Measurements from ENCODE around the gene CDK4.

Gene CDK4

DNA sequence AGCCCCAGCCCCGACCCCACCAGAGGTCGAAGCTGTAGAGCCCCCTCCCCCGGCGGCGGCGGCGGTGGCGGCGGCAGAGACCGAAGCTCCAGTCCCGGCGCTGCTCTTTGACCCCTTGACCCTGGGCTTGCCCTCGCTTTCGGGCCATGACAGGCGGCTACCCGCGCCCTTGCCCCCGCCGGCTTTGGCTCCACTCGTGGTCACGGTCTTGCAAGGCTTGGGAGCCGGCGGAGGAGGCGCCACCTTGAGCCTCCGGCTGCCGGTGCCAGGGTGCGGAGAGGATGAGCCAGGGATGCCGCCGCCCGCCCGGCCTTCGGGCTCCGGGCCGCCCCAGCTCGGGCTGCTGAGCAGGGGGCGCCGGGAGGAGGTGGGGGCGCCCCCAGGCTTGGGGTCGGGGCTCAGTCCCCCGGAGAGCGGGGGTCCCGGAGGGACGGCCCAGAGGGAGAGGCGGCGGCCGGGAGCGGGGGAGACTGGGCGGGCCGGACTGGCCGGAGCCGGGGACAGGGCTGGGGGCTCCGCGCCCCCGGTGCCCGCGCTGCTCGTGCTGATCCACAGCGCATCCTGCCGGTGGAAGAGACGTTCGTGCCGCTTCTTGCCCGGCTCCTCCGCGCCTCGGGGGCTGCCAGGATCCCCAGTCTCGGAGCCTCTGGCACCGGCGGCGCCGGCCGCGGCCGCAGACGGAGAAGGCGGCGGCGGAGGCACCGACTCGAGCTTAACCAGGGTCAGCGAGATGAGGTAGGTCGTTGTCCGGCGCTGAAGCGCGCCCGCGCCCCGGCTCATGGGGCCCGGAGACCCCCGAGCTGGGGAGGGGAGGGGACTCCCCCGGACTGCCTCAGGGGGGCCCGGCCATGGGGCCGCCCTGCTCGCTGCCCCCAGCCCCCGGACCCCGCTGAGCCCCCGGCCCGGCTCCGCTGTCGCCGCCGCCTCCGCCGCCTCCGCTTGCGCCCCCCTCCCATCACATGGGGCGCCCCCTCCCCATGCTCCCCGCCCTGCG lies 14.3 kb downstream of the CDK4 start:
- DNase-seq = no peak

DNA sequence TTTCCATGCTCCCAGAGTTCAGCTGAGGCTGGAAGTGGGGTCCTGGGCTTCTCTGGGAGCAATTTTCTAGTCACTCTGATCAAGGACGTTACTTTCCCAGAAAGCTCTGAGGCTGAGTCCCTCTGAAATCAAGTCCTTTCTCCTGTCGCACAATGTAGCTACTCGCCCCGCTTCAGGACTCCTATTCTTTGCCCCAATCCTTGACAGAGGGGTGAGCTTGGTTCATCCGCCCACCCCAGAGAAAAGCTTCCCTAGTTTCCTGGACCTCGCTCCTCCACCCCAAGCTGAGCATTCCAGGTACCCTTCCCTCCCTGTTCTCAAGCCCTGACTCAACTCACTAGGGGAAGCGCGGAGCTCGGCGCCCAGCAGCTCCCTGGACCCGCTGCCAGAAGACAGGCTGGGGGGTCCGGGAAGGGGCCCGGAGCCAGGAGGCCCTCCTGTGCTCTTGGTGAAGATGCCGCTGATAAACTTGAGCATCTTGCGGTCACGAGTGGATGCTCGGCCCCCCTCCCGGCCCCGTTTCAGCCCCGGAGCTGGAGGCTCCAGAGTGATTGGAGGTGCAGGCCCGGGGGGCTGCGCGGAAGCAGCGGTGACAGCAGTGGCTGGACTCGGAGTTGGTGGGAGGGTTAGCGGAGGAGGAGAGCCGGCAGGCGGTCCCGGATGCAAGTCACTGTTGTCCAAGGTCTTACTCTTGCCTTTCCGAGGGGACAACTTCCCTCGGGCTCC lies 15.2 kb downstream of the CDK4 start:
- no peak for DNase-seq

DNA sequence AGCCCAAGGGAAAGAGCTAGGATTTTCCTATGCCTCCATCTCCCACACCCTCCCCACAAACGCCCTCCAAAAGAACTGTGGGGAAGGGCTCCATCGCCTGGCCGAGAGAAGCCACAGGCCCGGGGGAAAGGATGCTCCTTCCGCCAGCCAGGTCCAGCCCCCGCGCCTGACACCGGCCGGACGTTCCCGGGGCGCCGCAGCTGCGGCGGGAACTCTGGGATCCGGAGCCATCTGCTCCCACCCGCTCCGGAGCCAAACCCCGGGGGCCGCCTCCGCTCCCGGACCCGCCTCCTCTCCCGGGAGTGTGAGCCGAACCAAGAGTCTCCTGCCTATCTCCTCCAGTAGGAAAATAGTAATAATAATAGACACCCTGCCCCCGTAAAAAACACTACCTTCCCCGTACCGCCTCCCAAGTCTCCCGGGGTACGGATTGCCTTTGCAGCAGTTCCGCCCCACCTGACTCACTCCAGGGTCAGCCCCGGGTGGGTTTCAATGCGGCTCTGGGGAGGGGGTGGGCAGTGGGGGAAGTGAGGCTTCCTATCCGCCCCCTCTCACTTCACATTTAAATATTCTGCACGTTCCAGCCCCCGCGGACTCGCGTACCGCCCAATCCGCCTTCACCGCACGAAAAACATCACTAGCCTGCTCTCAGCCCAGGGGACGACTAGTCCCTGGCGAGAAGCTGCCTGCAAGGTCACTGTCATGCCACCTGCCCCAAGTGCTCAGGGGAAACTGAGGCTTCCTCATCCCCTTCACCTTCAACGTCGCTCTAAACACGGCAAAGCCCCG lies 16.0 kb downstream of the CDK4 start:
- DNase-seq = peak; percentile 74

DNA sequence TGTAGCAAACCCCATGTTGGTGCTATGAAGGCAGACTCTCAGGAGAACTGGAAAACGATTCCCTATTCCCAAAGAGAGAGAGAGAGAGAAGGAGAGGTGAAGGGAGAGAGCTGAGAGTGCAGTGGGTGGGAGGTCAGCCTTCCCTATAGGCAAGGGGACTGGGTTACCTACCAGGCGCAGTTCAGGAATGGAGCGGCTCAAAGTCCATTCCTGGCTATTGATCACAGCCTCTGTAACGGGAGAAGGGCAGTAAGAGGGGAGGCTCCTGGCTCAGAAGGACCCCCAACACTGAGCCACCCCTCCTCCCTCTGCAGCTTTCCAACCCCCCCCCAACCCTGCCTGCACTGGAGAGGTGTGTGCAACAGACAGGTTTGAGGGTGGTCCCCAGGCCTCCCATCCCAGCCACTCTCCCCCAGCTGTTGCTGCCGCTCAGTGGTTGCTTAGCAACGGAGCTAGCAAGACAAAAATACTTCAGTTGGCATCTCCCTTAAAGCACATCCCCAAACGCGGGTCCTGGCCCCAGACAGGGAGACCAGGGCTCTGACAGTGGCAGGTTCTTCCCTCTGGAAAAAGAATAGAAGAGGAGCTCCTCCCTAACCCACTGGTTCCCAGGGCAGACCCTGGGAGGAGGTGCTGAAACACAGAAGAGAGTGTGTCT lies 16.8 kb downstream of the CDK4 start:
- peak; percentile 84 for DNase-seq

DNA sequence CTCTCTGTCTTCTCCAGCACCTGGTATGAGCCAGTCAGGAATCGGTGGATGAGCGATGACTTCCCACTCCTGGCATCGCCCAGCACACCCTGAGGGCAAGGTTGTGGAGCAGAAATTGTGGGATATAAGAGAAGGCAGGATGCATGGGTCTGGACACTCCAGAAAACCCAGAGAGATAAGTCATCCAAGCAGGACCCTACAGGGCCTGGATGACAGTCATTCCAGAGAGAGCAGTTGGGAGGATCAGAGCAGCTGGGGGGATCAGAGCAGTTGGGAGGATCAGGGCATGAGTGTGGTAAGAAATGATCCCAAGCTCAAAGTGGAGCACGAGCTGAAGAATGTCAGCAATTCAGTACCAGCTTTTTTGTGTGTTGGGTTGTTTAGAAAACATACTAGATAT lies 17.5 kb downstream of the CDK4 start:
- no peak for DNase-seq

DNA sequence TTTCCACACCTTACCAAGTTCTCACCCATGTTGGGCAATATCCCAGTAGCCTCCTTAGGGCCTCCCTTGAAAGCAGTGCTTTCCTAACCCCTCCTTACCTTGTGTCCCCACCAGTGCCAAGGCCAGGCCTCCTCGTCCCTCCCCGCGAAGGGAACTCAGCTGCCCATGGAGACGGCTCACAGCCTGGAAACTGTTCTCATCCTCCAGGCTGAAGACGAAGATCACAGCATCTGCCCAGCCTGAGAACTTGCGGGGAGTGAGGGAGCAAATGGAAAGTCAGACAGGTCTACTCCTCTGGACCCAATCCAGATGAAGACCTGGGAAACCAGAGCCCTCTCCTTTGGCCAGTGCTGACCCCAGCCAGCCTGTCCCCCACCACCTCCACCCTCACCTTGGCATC lies 18.2 kb downstream of the CDK4 start:
- DNase-seq = peak; percentile 12

DNA sequence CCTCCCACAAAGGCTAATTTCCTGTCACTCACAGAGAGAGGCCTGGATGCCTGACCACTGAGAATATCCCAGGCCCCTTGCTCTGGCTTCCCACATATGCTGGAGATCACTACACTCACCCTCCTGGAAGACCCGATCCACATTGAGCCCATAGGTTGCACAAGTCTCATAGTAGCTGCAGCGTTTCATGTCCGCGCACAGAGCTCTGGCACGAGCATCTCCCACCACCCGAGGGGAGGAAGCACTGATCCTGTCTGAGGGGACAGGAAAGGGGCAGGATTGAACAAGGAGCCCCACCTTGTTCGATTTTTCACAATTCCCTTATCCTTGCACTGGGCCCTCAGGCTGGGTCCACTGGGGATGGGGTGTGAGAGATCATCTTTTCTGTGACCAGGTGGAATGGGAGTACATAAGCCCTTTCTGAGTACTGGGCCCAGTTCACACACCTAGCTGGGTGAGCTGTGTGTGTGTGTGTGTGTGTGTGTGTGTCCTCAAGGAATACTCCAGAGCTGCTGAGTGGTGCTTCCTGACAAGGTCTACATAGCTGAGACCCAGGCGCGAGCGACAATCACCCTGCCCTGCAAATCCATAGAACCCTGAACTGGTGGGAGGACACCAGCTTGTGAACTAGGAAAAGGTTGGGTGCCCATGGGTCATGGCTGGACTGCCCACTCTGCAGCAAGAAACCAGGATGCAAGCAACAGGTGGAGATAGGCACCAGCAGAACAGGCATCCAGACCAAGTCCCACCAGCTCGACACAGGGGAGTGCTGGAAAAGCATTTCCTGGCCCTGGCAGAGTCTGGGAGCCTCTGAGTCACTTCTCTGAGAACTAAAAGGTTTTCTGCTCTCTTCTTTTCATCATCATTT lies 19.1 kb downstream of the CDK4 start:
- DNase-seq = no peak

DNA sequence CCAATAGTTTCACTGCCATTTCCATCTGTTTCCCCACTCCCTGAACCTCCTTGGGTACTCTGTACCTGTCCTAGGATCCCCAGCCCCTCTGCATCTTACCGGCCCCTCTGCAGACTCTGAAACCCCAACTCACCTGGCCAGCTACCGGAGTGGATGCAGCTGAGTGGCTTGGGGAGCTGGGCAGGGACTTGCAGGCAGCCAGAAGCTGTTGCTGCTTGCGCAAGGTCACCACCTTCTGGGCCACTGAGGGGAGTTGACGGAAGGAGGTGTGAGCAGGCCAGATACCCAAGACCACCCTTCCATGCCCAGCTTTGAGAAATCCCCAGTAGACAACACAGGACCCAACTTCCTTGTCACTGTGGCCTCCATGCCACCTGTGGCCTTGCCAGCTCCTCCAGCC lies 19.8 kb downstream of the CDK4 start:
- no peak for DNase-seq

DNA sequence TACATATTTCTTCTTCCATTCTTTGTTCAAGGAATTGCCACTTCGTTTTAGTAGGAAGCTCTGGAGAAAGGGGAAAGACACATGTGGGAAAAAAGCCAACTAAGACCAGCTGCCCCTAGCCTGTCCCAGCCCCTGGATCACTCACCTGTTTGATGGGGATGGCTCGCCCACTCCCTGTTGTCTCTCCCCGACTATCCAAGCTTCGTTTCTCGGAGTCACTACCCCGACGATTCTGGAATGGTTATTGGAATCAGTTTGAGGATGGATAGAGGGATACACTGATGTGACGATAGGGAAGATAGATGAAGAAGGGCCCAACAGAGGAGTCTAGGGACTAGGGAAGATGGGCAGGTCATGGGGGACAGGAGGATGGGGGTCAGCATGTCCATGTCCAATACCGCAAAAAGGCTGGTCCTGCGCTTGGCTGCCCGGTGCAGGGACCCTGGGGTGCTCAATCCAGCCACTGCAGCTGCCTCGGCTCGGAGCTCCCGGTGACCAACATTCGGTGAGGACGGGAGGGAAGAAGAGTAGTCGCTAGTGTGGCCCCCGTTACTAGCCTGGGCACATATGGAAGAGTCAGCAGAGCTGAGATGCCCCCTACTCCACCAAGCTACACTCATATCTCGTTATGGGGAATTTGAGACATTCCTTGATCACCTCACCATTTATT lies 20.6 kb downstream of the CDK4 start:
- no peak for DNase-seq

DNA sequence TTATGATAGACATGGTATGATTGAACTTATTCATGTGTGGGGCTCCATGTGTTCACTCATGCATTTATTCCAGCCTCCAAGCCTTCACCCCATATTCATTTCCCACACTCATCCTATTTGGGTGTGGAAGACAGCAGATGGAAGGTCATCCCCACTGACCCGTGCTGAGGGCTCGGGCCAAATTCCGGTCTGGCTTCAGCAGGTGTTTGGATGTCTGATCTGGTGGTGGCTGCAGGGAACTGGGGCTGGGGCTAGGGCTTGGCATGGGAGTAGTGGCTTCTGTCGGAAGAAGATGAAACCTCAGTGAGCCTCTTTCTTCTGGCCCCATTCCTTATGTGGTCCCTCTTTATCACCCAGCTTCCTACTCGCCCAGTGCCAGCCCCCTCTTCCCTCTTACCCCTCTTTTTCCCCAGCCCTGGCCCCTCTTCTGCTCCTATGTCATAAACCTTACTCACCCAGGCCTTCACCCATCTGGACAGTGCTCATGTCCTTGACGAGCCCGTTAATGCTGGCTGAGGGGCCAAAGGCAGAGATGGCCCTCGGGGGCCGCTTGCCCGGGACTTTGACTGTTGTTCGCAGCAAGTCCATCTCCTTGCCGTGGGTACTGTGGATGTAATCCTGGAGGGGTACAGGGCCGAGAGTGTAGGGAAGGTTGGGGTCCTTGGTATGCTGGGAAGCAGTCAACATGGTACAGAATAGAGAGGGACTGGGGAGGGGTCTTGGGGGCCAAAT lies 21.6 kb downstream of the CDK4 start:
- DNase-seq = no peak

DNA sequence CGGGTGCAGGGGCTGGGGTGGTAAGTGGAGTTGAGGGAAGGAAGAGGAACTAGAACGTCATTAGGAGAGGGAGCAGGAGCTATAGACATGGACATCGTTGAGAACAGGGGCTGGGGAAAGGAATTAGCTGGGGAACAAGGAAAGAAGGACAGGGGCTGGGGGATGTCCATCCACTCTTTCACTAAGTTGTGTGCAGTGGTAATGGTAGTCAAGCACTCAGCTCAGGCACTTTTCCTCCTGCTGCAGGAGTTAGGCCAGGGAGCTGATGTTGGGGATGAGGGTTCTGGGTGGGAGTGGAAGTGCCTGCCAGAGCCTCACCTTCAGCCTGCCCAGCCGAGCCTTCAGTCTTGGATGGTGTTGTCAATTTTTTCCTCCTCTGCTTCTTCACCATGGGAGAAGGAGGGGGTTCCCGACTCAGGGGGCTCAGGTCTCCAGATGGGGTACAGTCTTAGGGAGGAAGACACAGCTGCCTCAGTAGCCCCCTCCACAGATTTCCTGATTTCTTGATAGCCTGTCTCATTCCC lies 22.7 kb downstream of the CDK4 start:
- no peak for DNase-seq

DNA sequence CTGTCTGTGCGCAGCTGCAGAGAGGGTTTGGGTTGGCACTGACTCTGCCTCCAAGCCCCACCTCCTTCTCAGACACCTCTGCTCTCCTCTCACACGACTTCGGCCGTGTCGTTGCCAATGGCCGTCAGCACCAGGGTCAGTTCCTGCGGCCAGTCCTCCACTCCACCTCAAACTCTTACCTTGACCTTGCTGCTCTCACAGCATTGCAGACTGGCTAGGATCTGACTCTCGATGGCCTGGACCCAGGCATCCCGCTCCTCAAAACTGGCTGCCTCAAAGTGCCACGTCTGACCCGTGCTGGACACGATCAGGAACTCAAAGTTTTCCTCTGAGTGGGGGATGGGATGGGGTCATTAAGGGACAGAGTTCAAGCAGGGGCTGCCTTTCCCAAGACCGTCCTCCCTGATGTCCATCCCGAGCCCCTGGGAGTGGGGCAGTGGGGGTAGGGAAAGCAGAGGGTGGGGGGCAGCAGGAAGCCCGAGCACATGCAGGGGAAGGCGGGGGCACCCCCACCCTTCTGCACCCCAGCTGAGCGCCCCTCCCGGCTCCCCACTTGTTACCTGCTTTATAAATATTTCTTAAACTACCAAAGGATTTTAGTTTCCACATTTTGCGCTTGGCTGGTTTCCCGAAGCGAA lies 24.2 kb downstream of the CDK4 start:
- no peak for DNase-seq

DNA sequence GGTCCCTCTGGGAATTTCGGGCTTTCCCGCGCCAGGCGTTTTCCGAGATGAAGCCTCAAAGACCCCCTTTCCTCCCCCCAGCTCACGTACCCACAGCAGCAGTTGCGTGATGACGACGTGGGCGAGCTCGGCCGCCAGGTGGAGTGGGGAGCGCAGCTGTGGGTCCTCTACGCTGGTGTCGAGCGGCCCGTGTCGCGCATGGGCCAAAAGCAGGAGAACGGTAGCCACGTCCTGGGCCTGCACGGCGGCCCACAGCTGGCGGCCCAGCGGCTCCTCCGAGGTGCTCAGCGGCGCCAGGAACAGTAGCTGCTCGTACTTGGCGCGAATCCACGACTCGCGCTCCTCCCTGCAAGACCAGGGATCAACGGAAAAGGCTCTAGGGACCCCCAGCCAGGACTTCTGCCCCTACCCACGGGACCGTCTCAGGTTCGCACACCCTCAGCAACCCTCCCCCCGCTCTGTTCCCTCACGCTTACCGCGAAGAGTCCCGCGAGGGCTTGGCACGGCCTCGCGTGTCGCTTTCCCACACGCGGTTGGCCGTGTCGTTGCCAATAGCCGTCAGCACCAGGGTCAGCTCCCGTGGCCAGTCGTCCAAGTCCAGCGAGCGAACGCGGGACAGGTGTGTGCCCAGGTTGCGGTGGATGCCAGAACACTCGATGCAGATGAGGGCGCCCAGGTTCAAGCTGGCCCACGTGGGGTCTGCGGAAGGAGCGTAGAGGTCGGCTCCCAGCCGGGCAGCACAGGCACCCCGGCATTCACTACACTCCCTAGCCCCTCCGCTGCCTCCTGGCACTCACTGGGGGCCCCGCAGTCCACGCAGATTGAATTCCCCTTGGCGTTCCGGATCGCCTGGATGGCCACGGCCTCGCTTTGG lies 25.0 kb downstream of the CDK4 start:
- DNase-seq = no peak

DNA sequence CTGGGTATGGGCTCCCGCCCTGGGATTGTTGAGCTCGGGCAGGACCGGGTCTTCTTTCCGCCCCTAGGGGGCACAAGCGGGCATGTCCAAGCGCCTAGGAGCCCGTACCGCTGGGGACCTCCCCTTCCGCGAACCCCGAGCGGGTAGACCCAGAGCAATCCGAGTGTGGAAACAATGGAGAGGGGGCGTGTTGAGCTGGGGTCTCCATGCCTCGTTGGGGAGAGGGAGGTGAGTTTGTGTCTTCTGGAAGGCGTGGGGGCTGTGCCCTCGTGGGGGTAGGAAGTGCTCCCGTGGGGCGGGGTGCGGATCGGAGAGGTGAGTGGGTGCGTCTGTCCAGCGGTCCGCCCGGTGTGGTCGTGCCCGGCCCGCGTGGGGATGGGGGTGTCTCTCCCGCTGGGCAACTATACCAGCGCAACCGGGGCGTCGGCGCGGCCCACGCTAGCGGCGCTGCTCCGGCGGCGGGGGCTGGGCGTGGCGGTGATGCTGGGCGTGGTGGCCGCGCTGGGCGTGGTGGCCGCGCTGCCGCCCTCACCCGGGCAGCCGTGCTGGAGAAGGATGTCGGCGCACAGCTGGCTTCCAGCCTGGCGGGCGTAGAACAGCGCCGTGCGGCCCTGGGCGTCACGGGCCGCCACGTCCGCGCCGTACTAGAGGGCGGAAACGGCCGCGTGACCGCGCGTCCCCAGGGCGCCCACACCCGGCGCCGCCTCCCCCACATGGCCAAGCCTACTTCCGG lies 25.8 kb downstream of the CDK4 start:
- peak; percentile 83 for DNase-seq

DNA sequence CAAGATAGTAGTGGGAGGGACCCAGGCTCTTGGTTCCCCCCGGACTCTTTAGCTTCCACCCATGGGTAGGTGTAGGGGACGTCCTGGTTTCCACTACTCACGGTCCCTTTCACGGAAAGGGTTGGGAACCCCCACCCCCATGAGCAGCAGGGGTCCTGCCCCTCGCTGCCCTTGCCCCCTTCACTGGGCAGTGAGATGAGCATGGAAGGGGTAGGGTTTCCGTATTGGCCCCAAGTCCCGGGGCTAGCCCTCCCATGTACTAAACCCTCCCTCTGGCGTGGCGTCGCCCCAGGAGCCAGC lies 26.3 kb downstream of the CDK4 start:
- no peak for DNase-seq

DNA sequence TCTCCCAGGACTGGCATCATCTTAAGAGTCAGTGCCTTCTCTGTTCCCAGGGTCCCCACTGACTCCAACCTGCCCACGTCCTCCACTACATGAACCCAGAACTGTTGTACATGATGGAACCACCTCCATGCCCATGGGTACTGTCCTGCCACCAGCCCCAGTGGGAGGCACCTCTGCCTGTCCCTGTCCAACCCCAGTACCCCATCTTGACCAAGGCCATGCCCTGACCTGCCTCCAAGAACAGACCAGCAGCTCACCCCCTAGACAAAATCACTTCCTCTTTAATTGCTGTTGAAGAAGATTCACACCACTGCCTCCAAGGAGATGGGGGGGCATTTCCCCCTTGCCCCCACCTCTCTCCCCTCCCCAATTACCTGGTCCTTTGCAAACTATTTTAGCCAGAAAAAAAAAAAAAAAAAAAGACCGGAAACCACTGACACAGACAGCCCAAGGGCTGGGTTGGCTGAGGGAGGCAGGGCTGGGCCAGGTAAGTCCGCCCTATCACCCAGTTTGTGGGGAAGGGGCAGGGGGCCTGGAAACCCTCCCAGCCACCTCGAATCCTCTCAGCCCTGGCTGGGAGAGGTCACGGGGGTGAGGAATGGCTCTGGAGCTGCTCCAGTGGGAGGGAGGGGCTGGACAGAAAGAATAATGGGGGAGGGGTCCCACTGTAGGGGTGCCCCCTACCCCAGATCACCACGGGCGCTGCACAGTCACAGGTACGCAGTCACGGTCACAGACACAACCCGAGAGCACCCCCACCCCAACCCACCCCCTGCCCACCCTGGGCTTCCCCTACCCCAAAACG lies 27.0 kb downstream of the CDK4 start:
- no peak for DNase-seq

All from femur (tissue), 1 donor.